GM23338 (cell line): ENCODE data around the gene TOMM70.

Experiments
- CREB1 ChIP-seq: fragments of 250-450 bp; sonication (Bioruptor Pico); IDR thresholded peaks from 2 replicates; pipeline ENCODE4 v1.5.0; 2020; ENCODE audit warnings: low read depth, mild to moderate bottlenecking, moderate library complexity
- CTCF ChIP-seq, 2 experiments: fragments of 200-600 bp in 1 of 2; sonication (generic) in 1 of 2; conservative IDR thresholded peaks; 2 replicates each; pipeline versions ENCODE4 v1.5.1 to v1.6.1; 2016 to 2017; ENCODE audit warnings: antibody characterized with exemption in 2 of 2, low read depth in 2 of 2, mild to moderate bottlenecking in 2 of 2, moderate library complexity in 1 of 2
- EZH2 ChIP-seq: fragments of 200-600 bp; sonication (generic); IDR thresholded peaks from one replicate; pipeline ENCODE4 v1.8.0; 2017; ENCODE audit warnings: antibody characterized with exemption, mild to moderate bottlenecking, low read depth; ENCODE audit not compliant: unreplicated experiment
- EZH2phosphoT487 ChIP-seq: fragments of 200-600 bp; sonication (generic); IDR thresholded peaks from one replicate; pipeline ENCODE4 v1.8.1; 2018; ENCODE audit warnings: antibody characterized with exemption; ENCODE audit not compliant: unreplicated experiment
- POLR2AphosphoS5 ChIP-seq: IDR thresholded peaks from 2 replicates; pipeline ENCODE4 v1.6.1; 2016; ENCODE audit warnings: antibody characterized with exemption, low read depth
- REST ChIP-seq: IDR thresholded peaks from one replicate; pipeline ENCODE4 v1.6.1; 2018; ENCODE audit warnings: antibody characterized with exemption; ENCODE audit not compliant: unreplicated experiment
- STAT1 ChIP-seq: IDR thresholded peaks from one replicate; pipeline ENCODE4 v1.6.1; 2016; ENCODE audit warnings: antibody characterized with exemption; ENCODE audit not compliant: unreplicated experiment

GRCh38 chr3:100399341-100400071, 1.4 kb downstream of the TOMM70 start:
- TF ChIP-seq CTCF (conservative IDR thresholded peaks at IDR 0.05; ENCODE audit: low read depth in 2 of 2) (no peak), CREB1 (CRISPR knock-in tag) (no peak), REST (no peak), EZH2phosphoT487 (no peak), POLR2AphosphoS5 (no peak), EZH2 (no peak), STAT1 (no peak)
